IMR-90 (cell line): ENCODE results near the gene SCRN2. TPM values are rescaled to one million over a fixed set of nuclear protein-coding genes. Genes with fewer than 3 reads are reported as not detected.

Source experiments
- ATAC-seq: fragments of 200-7000 bp; cut with Tn5 transposase; 2 replicates; pipeline ENCODE4 v1.9.1; 2020; ENCODE audit warnings: low read depth, mild to moderate bottlenecking, moderate library complexity
- BruUV-seq: library from RNA; stranded (reverse); fragments of 400-500 nt; replicated peaks from 2 replicates; lab custom pipeline; 2021; lab: Mats Ljungman, UMichigan
- CTCF ChIA-PET: fragments of 300-600 bp; formaldehyde crosslinking; extraction: SDS; loops from one replicate; lab custom pipeline; 2021; ENCODE audit warnings: antibody characterized with exemption; lab: Yijun Ruan, JAX
- POLR2A ChIA-PET: fragments of 300-600 bp; sonication (Branson Sonifier 250); formaldehyde crosslinking; loops from one replicate; lab custom pipeline; 2022; ENCODE audit warnings: antibody characterized with exemption; ENCODE audit not compliant: unreplicated experiment; lab: Charles Lee
- DNase-seq: peaks from one replicate; pipeline ENCODE4 v3.0.0; 2013
- H2AFZ ChIP-seq: replicated peaks from 2 replicates; pipeline ENCODE3; 2013; ENCODE audit warnings: low read length, mild to moderate bottlenecking; ENCODE audit not compliant: poor library complexity
- H2AK5ac ChIP-seq: 2 replicates; pipeline ENCODE4 v1.6.1; 2013; ENCODE audit warnings: low read depth, low read length, inconsistent platforms
- H2AK9ac ChIP-seq: replicated peaks from 2 replicates; pipeline ENCODE3; 2013; ENCODE audit warnings: mild to moderate bottlenecking, low read depth, low read length, moderate library complexity; ENCODE audit not compliant: poor library complexity
- H2BK120ac ChIP-seq: 2 replicates; pipeline ENCODE4 v1.6.1; 2013; ENCODE audit warnings: low read depth, low read length, inconsistent platforms
- H2BK15ac ChIP-seq: 3 replicates; pipeline ENCODE4 v1.6.1; 2013; ENCODE audit warnings: low read depth, low read length, inconsistent platforms
- H2BK20ac ChIP-seq: 2 replicates; pipeline ENCODE4 v1.6.1; 2013; ENCODE audit warnings: low read depth, mild to moderate bottlenecking, inconsistent platforms, low read length, moderate library complexity
- H2BK5ac ChIP-seq: 2 replicates; pipeline ENCODE4 v1.6.1; 2013; ENCODE audit warnings: mild to moderate bottlenecking, low read depth, low read length, inconsistent platforms; ENCODE audit not compliant: poor library complexity, severe bottlenecking
- H3K14ac ChIP-seq: replicated peaks from 2 replicates; pipeline ENCODE4 v1.6.1; 2013; ENCODE audit warnings: low read depth, low read length, inconsistent platforms
- H3K18ac ChIP-seq: 2 replicates; pipeline ENCODE4 v1.6.1; 2013; ENCODE audit warnings: low read depth, low read length, control low read depth
- H3K23ac ChIP-seq: 2 replicates; pipeline ENCODE4 v1.6.1; 2013; ENCODE audit warnings: low read depth, low read length, inconsistent platforms
- H3K27ac ChIP-seq: 2 replicates; pipeline ENCODE4 v1.5.1; 2013; ENCODE audit warnings: mild to moderate bottlenecking, control low read depth, low read length; ENCODE audit not compliant: insufficient read depth
- H3K27me3 ChIP-seq: 2 replicates; pipeline ENCODE4 v1.6.1; 2013; ENCODE audit warnings: low read length; ENCODE audit not compliant: control insufficient read depth, insufficient read depth
- H3K36me3 ChIP-seq: 2 replicates; pipeline ENCODE4 v1.6.1; 2013; ENCODE audit warnings: low read length, mixed read lengths; ENCODE audit not compliant: control insufficient read depth, insufficient read depth
- H3K4ac ChIP-seq: 2 replicates; pipeline ENCODE4 v1.6.1; 2013; ENCODE audit warnings: low read depth, low read length, inconsistent platforms
- H3K4me1 ChIP-seq: 2 replicates; pipeline ENCODE4 v1.6.1; 2013; ENCODE audit warnings: low read length, mixed read lengths; ENCODE audit not compliant: control insufficient read depth, insufficient read depth
- H3K4me2 ChIP-seq: 2 replicates; pipeline ENCODE4 v1.6.1; 2013; ENCODE audit warnings: low read depth, mild to moderate bottlenecking, control low read depth, low read length, moderate library complexity
- H3K4me3 ChIP-seq: 2 replicates; pipeline ENCODE4 v1.5.1; 2013; ENCODE audit warnings: low read depth, mild to moderate bottlenecking, control low read depth, low read length, moderate library complexity; ENCODE audit not compliant: insufficient read depth
- H3K56ac ChIP-seq: 2 replicates; pipeline ENCODE4 v1.6.1; 2013; ENCODE audit warnings: low read length, inconsistent platforms; ENCODE audit not compliant: insufficient read depth; ENCODE audit errors: extremely low read depth
- H3K79me1 ChIP-seq, 2 experiments: 2 replicates each; pipeline ENCODE4 v1.6.1; 2013; ENCODE audit warnings: low read length in 2 of 2, inconsistent platforms in 1 of 2, low read depth in 1 of 2
- H3K9ac ChIP-seq: 2 replicates; pipeline ENCODE4 v1.6.1; 2013; ENCODE audit warnings: low read depth, low read length, control low read depth
- H3K9me1 ChIP-seq: 2 replicates; pipeline ENCODE4 v1.6.1; 2013; ENCODE audit warnings: low read length, inconsistent platforms; ENCODE audit not compliant: insufficient read depth
- H3K9me3 ChIP-seq: 2 replicates; pipeline ENCODE4 v1.6.1; 2013; ENCODE audit warnings: low read length; ENCODE audit not compliant: control insufficient read depth, insufficient read depth
- H4K20me1 ChIP-seq: 2 replicates; pipeline ENCODE4 v1.6.1; 2013; ENCODE audit warnings: low read length, inconsistent platforms; ENCODE audit not compliant: insufficient read depth
- H4K5ac ChIP-seq: 2 replicates; pipeline ENCODE4 v1.6.1; 2013; ENCODE audit warnings: mild to moderate bottlenecking, low read depth, low read length, control low read depth
- H4K8ac ChIP-seq, 2 experiments: 2 replicates each; pipeline ENCODE4 v1.6.1; 2013; ENCODE audit warnings: low read depth in 2 of 2, low read length in 2 of 2, control low read depth in 1 of 2, inconsistent platforms in 1 of 2
- H4K91ac ChIP-seq: 2 replicates; pipeline ENCODE4 v1.6.1; 2013; ENCODE audit warnings: low read depth, low read length, inconsistent platforms; ENCODE audit not compliant: insufficient read depth
- BHLHE40 ChIP-seq: fragments of 150-350 bp; IDR thresholded peaks from 2 replicates; pipeline ENCODE4 v1.6.1; 2016; ENCODE audit warnings: mild to moderate bottlenecking, low read depth, low read length
- CHD1 ChIP-seq: IDR thresholded peaks from 2 replicates; pipeline ENCODE4 v1.6.1; 2012; ENCODE audit warnings: low read depth, low read length, improper control_type of control experiment
- ELK1 ChIP-seq: fragments of 150-350 bp; IDR thresholded peaks from 2 replicates; pipeline ENCODE4 v1.6.1; 2016; ENCODE audit warnings: low read depth, mild to moderate bottlenecking, low read length, moderate library complexity, borderline replicate concordance
- FOS ChIP-seq: fragments of 150-350 bp; IDR thresholded peaks from 2 replicates; pipeline ENCODE4 v1.6.1; 2016; ENCODE audit warnings: low read depth, low read length
- MAFK ChIP-seq: IDR thresholded peaks from 2 replicates; pipeline ENCODE4 v1.6.1; 2012; ENCODE audit warnings: low read depth, low read length, improper control_type of control experiment
- MXI1 ChIP-seq: IDR thresholded peaks from 2 replicates; pipeline ENCODE4 v1.6.1; 2012; ENCODE audit warnings: low read depth, mild to moderate bottlenecking, low read length, moderate library complexity, borderline replicate concordance
- NFE2L2 ChIP-seq: fragments of 150-350 bp; IDR thresholded peaks from 2 replicates; pipeline ENCODE4 v1.6.1; 2016; ENCODE audit warnings: low read depth, mild to moderate bottlenecking, low read length
- RAD21 ChIP-seq: IDR thresholded peaks from 2 replicates; pipeline ENCODE4 v1.6.1; 2012; ENCODE audit warnings: low read length, improper control_type of control experiment
- RFX5 ChIP-seq: IDR thresholded peaks from 2 replicates; pipeline ENCODE4 v1.8.0; 2012; ENCODE audit warnings: low read depth, mild to moderate bottlenecking, low read length, moderate library complexity
- SMC3 ChIP-seq: fragments of 150-350 bp; IDR thresholded peaks from 2 replicates; pipeline ENCODE4 v1.6.1; 2016; ENCODE audit warnings: low read depth, mild to moderate bottlenecking, antibody characterized with exemption, low read length, moderate library complexity
- USF2 ChIP-seq: fragments of 150-350 bp; IDR thresholded peaks from 2 replicates; pipeline ENCODE4 v1.6.1; 2017; ENCODE audit warnings: mild to moderate bottlenecking, antibody characterized with exemption, low read length, low read depth
- WGBS, 2 experiments: methylation state at CpG; one replicate each; pipeline versions ENCODE4 v1.1.5 to v1.1.7; 2013; ENCODE audit warnings: missing lambda C conversion rate in 2 of 2; ENCODE audit not compliant: insufficient read length in 1 of 2; ENCODE audit errors: extremely low coverage in 2 of 2; 5-methylcytosine and 5-hydroxymethylcytosine counted together
- dilution Hi-C: fragments of 300-500 bp; cut with HindIII; formaldehyde crosslinking; loops from one replicate; pipeline ENCODE4 v1.14.3; 2018; ENCODE audit warnings: low sequenced_read_pairs; ENCODE audit not compliant: unreplicated experiment
- in situ Hi-C: fragments of 300-500 bp; cut with MboI; formaldehyde crosslinking; loops from 3 replicates; pipeline ENCODE4 v1.14.3; 2019; ENCODE audit warnings: low sequenced_read_pairs, inconsistent platforms, mixed read lengths
- intact Hi-C: fragments of 100-400 bp; cut with micrococcal nuclease; formaldehyde crosslinking; loops from 2 replicates; pipeline ENCODE4 v1.10.0; 2022
- polyA plus RNA-seq, 3 experiments: library from polyadenylated mRNA; depleted of rRNA; stranded (reverse); fragments of >200 nt; gene quantifications; 2 replicates each; pipeline ENCODE4 v1.2.3, GENCODE V29; 2012; ENCODE audit warnings: low replicate concordance in 1 of 3
- total RNA-seq: library from RNA; depleted of rRNA; stranded (reverse); fragments of >200 nt; gene quantifications from 2 replicates; pipeline ENCODE4 v1.2.3, GENCODE V29; 2012

SCRN2 gene
- total and polyA plus RNA-seq, 2 of the 4 experiments (the other 2 are of a cell fraction), result 17.2 to 31.0 TPM

- Histone ChIP-seq H3K9ac (no peak overlapping the region), H3K4me2 (no peak overlapping the region), H2AK5ac (no peak overlapping the region), H3K18ac (no peak overlapping the region), H2AK9ac (no peak overlapping the region), H2AFZ (no peak overlapping the region), H2BK20ac (no peak overlapping the region), H4K20me1 (no peaks in the 10 kb centered on the region; the same call in 1 of the 2 replicates), H4K91ac (no peak overlapping the region), H4K5ac (no peak overlapping the region), H2BK15ac (no peak overlapping the region), H3K27ac (no peak overlapping the region), H3K79me1 (peaks cover 0 to 17% of the 10 kb centered on the region in 2 experiments; a peak in 1 of 4 replicates), H3K4ac (no peak overlapping the region), H4K8ac (no peak overlapping the region), H3K23ac (no peak overlapping the region), H3K9me3 (no peaks in the 10 kb centered on the region), H3K9me1 (0 out of 2 replicates have a peak, but pooled peaks cover 4% of the 10 kb centered on the region), H3K56ac (no peak overlapping the region), H2BK5ac (no peak overlapping the region), H3K4me3 (no peak overlapping the region), H3K36me3 (peaks cover 55% of the 10 kb centered on the region), H2BK120ac (no peak overlapping the region), H3K27me3 (no peaks in the 10 kb centered on the region), H3K14ac (no peak overlapping the region), H3K4me1 (peaks cover 11% of the 10 kb centered on the region; the same call in 1 of the 2 replicates)
- ChIA-PET CTCF (no interaction called here), POLR2A (interaction anchor here (0.5 kb wide), 1 partner anchor 296 kb away, joined by 3 read pairs; no protein-coding TSS in a partner anchor)
- in situ Hi-C loops (no loop called here), dilution Hi-C loops (no loop called here), intact Hi-C loops (no loop called here)
- DNase-seq (no peak), ATAC-seq (no peak)
- TF ChIP-seq SMC3, result no peak
- no peak for TF ChIP-seq RFX5
- no peak for TF ChIP-seq RAD21
- no peak for TF ChIP-seq BHLHE40
- no peak for TF ChIP-seq ELK1
- no peak for TF ChIP-seq MXI1
- TF ChIP-seq FOS, result no peak
- no peak for TF ChIP-seq NFE2L2
- no peak for TF ChIP-seq CHD1
- TF ChIP-seq USF2, result no peak
- TF ChIP-seq MAFK, result no peak
- no TSS peak for BruUV-seq
- WGBS, 2 experiments, result 67% methylated on average over 1 of the region's 11 CpGs; no CpG with 5 or more reads in 1 of the 2 experiments
Measured at GRCh38 chr17:47818002-47818695, 22.9 kb downstream of the SCRN2 start.
